KMS-11 (cell line): ENCODE data around the gene OBSCN.

Experiments used
- H2AFZ ChIP-seq: fragments of 200-600 bp; sonication (generic); 2 replicates; pipeline ENCODE4 v1.6.1; 2016; ENCODE audit warnings: antibody characterized with exemption, mixed run types, low read depth
- H3K27ac ChIP-seq: fragments of 200-600 bp; sonication (generic); 2 replicates; pipeline ENCODE4 v1.6.1; 2016; ENCODE audit warnings: mild to moderate bottlenecking, mixed run types
- H3K27me3 ChIP-seq: fragments of 200-600 bp; sonication (generic); 2 replicates; pipeline ENCODE4 v1.6.1; 2017; ENCODE audit warnings: mild to moderate bottlenecking, low read depth, mixed run types, moderate library complexity; ENCODE audit not compliant: insufficient read depth
- H3K36me3 ChIP-seq: fragments of 200-600 bp; sonication (generic); 2 replicates; pipeline ENCODE4 v1.6.1; 2017; ENCODE audit warnings: mild to moderate bottlenecking, mixed run types; ENCODE audit not compliant: insufficient read depth
- H3K4me1 ChIP-seq: fragments of 200-600 bp; sonication (generic); 2 replicates; pipeline ENCODE4 v1.6.1; 2016; ENCODE audit warnings: mild to moderate bottlenecking, low read depth, mixed run types; ENCODE audit not compliant: poor library complexity, severe bottlenecking
- H3K4me2 ChIP-seq: fragments of 200-600 bp; sonication (generic); 2 replicates; pipeline ENCODE4 v1.7.0; 2016; ENCODE audit warnings: mild to moderate bottlenecking, mixed run types
- H3K4me3 ChIP-seq: fragments of 200-600 bp; sonication (generic); IDR thresholded peaks from 2 replicates; pipeline ENCODE4 v1.6.1; 2017; ENCODE audit warnings: low read depth, low read length, mixed read lengths; ENCODE audit not compliant: insufficient read depth
- H3K79me2 ChIP-seq: fragments of 200-600 bp; sonication (generic); 2 replicates; pipeline ENCODE4 v1.6.1; 2016; ENCODE audit warnings: low read depth, mixed run types; ENCODE audit not compliant: insufficient read depth
- H3K9ac ChIP-seq: fragments of 200-600 bp; sonication (generic); 2 replicates; pipeline ENCODE4 v1.6.1; 2016; ENCODE audit warnings: mild to moderate bottlenecking, mixed run types
- H4K20me1 ChIP-seq: fragments of 200-600 bp; sonication (generic); 2 replicates; pipeline ENCODE4 v1.6.1; 2016; ENCODE audit warnings: mild to moderate bottlenecking, mixed run types; ENCODE audit not compliant: insufficient read depth
- CTCF ChIP-seq: fragments of 200-600 bp; sonication (generic); conservative IDR thresholded peaks from 2 replicates; pipeline ENCODE4 v1.6.1; 2017; ENCODE audit warnings: low read depth, mild to moderate bottlenecking, antibody characterized with exemption, low read length, moderate library complexity, mixed read lengths

OBSCN gene

GRCh38 chr1:228336308-228337030, 128.6 kb downstream of the OBSCN start:
- Histone ChIP-seq H3K79me2 (no peaks in the 10 kb centered on the region), H3K4me2 (no peak overlapping the region), H3K36me3 (no peaks in the 10 kb centered on the region), H3K4me3 (no peak overlapping the region), H3K9ac (no peak overlapping the region), H3K4me1 (no peaks in the 10 kb centered on the region), H2AFZ (no peak overlapping the region), H4K20me1 (no peaks in the 10 kb centered on the region), H3K27me3 (no peaks in the 10 kb centered on the region), H3K27ac (no peak overlapping the region)
- TF ChIP-seq CTCF: no peak

DNA sequence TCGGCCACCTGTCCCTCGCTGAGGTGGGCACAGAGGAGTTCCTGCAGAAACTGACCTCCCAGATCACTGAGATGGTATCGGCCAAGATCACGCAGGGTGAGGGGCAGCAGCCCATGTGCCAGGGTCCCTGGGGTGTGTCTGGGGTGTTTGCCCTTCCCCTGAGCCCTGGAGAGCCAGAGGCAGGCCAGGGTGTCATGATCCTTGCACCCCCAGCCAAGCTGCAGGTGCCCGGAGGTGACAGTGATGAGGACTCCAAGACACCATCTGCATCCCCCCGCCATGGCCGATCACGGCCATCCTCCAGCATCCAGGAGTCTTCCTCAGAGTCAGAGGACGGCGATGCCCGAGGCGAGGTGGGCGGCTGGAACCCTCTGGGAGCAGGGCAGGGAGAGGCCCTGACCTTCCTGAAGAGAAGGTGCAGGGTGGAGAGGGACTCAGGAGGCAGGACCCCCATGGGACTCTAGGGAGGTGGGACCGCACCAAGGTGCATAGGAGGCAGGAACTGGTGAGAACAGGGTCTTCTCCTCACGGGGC, 129.3 kb downstream of the OBSCN start:
- Histone ChIP-seq H3K27ac (no peak overlapping the region), H3K4me1 (no peaks in the 10 kb centered on the region), H3K79me2 (no peaks in the 10 kb centered on the region), H3K4me2 (no peak overlapping the region), H3K36me3 (no peaks in the 10 kb centered on the region), H3K9ac (no peak overlapping the region), H3K27me3 (no peaks in the 10 kb centered on the region), H2AFZ (no peak overlapping the region), H4K20me1 (no peaks in the 10 kb centered on the region), H3K4me3 (no peak overlapping the region)
- TF ChIP-seq CTCF: no peak

- H3K4me1 ChIP-seq: no peaks in the 10 kb centered on the region
- H3K4me2 ChIP-seq: no peak overlapping the region
- no peaks in the 10 kb centered on the region for H4K20me1 ChIP-seq
- no peak overlapping the region for H3K9ac ChIP-seq
- no peaks in the 10 kb centered on the region for H3K27me3 ChIP-seq
- H3K36me3 ChIP-seq: no peaks in the 10 kb centered on the region
- TF ChIP-seq CTCF: no peak
- H3K4me3 ChIP-seq: no peak overlapping the region
- no peak overlapping the region for H3K27ac ChIP-seq
- no peaks in the 10 kb centered on the region for H3K79me2 ChIP-seq
- no peak overlapping the region for H2AFZ ChIP-seq
Measured at GRCh38 chr1:228337711-228338520, 130.1 kb downstream of the OBSCN start.

DNA sequence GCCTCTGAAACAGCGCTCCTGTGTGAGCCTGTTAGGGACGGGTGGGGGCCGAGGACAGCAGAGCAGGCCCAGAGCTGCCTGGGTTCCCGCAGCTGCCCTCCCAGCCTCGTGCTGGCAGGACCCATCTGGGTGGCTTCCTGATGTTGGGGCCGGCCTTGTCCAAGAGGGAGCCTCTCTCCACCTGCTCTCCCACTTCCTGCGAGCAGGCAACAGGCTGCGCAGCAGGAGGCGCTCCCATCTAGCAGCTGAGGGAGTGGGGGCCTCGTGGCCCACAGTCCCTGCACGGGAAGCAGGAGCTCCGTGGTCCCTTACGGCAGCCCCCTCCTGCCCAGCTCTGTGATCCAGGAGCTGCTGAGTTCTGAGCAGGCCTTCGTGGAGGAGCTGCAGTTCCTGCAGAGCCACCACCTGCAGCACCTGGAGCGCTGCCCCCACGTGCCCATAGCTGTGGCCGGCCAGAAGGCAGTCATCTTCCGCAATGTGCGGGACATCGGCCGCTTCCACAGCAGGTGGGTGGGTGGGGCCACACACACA, 130.7 kb downstream of the OBSCN start:
- Histone ChIP-seq H3K4me3 (no peak overlapping the region), H3K9ac (no peak overlapping the region), H3K4me2 (no peak overlapping the region), H3K79me2 (no peaks in the 10 kb centered on the region), H2AFZ (no peak overlapping the region), H4K20me1 (no peaks in the 10 kb centered on the region), H3K36me3 (no peaks in the 10 kb centered on the region), H3K4me1 (no peaks in the 10 kb centered on the region), H3K27ac (no peak overlapping the region), H3K27me3 (no peaks in the 10 kb centered on the region)
- TF ChIP-seq CTCF: no peak
